COR-L47 (cell line): ENCODE measurements around the gene POLA1.

Experiments used
- DNase-seq: peaks from one replicate; lab custom pipeline; 2025; lab: John Stamatoyannopoulos, UW

POLA1 gene

GRCh38 chrX:25011589-25012432 is 318.1 kb downstream of the POLA1 start:
- no peak for DNase-seq

GRCh38 chrX:25012433-25012735 is 318.7 kb downstream of the POLA1 start:
- DNase-seq: no peak

DNA sequence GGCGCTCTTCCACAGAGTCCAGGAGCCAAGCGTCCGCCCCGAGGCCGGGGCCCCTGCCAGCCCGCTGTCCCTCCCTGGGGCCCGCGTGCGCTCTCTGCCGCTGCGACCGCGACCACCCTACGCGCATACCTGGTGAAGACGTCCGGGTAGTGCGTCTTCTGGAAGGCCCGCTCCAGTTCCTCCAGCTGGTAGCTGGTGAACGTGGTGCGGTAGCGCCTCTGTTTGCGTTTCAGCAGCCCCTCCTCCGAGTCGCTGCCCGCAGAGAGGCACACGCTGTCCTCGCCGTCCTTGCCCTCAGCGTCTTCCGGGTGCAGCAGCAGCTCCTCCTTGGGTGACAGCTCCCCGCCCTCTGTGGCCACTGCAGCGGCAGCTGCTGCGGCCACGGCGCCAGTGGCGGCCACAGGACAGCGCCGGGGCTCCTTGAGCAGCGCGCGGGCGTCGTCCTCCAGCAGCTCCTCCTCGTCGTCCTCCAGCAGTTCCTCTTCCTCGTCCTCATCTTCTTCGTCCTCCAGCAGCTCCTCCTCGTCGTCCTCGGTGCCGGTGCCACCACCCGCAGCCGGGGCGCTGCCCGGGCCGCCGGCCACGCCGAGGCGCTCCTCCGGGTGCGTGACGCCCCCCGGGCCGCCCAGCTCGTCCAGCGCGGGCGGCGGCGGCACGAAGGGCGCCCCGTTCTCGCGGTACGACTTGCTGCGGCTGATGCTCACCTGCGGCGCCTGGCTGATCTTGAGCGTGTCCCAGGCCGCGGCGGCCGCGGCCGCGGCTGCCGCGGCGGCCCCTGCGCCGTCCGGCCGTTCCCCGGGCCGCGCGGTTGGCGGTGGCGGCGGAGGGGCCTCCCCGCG is 319.3 kb downstream of the POLA1 start:
- no peak for DNase-seq

DNA sequence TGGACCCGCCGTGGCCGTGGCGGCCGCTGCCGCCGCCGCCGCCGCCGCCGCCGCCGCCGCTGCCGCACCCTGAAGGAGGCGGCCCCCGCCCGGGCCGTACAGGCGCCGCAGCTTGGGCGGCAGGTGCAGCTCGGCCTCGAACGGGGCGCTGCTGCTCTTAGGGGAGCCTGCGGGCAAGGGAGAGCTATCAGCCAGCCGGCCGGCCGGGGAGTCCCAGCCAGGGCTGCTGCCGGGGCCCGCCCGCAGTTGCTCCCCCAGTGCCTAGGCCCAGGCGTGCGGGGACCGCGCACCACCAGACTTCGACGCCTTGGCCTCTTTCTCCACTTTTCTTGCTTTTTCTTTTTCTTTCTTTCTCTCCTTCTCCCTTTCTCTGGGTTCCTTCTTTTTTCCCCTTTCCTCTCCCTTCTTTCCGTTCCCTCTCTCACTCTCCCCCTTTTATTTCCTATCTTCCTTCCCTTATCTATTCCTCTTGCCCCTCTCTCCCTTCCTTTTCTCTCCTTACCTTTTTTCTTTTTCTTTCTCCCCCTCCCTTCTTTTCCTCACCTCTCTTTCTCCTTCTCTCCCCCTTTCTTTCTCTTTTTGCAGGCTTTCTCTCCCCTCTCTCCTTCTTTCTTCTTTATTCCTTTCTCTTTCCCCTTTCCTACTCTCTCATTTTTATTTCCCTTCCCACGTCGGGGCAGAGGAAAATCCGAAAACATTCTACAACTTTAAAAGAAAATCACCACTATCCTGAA is 320.1 kb downstream of the POLA1 start:
- DNase-seq: peak; percentile 22

- DNase-seq: no peak
Measured at GRCh38 chrX:25014366-25014838, 320.7 kb downstream of the POLA1 start.

DNA sequence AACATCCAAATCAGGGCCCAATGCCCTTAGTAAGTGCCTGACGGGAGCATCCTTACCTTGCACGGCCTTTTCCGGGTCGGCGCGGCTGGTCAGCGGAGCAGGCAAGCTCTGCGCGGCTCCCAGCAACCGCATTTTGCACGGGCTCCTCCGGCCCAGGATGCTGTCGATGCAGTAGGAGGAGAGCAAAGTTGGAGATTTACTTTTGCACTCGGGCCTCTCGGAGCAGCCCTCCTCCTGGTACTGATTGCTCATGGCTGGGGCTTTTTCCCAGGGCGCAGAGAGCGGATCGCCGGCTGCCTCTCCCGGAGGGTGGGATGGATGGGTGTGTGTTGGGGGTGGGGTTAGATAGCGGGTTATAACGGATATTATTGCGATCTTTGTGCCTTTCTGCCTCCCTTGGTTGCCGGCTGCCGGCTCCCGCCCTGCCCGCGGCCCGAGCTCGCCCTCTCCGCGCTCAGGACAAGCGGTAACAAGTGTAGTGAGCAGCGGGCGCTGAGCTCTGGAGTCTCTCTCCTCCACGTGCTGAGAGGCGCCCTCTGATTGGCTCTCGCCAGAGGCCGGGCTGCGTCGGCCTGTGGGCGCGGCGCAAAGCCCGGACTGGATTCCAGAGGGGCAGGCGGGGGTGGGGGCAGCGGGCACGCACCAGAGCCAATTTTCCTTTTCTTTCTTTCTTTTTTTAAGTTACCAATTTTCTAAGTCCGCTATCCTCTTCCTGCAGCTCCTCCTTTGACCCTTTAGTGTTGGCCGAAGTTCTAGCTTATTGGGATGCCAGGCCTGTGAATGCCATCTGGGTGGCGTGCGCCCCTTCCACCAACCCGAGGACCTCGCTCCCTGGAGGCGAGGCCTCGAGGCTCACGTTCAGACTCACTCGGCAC is 322.0 kb downstream of the POLA1 start, which contains the start of gene ARX:
TSS of gene ARX (minus strand) at position 480 of the 875 bp plus-strand sequence. CDS start at position 252, 228 bp downstream.
- peak; percentile 62 for DNase-seq

GRCh38 chrX:25016361-25016671 is 322.6 kb downstream of the POLA1 start:
- no peak for DNase-seq

- no peak for DNase-seq
Measured at GRCh38 chrX:25016938-25017598, 323.4 kb downstream of the POLA1 start.

GRCh38 chrX:25017667-25018247 is 324.0 kb downstream of the POLA1 start:
- peak; percentile 15 for DNase-seq

GRCh38 chrX:25018682-25019081 is 325.0 kb downstream of the POLA1 start:
- DNase-seq: no peak

DNA sequence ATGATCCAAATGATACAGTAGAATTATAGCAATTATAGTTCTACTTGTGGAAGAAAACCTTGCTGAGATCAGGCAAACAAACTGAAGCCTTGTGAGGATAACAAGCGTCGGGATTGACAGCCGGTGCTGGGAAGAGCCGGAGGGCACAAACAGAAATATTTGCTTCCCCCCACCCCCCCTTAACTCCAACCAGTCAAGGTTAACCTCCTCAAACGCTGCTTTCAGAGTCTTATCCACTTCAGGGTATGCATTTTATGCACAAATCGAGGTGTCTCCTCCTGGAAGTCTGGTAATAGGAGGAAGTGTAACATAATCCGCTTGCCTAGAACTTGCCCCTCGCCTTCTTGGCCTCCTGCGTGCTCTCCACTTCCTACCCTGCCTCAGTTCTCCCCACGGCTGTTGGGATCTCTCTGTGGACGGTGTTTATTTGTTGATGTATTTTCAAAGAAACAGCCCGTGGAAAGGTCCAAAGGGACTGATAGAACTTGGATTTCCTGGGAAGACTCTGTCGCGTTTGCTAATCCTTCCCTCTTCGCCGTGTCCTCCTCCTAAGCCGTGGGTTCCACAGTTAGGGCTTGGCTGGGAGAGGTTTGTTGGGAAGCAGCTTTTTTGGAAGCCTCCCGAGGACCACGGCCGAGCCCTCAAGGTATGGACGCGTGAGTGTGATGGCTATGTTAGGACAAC is 326.1 kb downstream of the POLA1 start:
- no peak for DNase-seq

DNA sequence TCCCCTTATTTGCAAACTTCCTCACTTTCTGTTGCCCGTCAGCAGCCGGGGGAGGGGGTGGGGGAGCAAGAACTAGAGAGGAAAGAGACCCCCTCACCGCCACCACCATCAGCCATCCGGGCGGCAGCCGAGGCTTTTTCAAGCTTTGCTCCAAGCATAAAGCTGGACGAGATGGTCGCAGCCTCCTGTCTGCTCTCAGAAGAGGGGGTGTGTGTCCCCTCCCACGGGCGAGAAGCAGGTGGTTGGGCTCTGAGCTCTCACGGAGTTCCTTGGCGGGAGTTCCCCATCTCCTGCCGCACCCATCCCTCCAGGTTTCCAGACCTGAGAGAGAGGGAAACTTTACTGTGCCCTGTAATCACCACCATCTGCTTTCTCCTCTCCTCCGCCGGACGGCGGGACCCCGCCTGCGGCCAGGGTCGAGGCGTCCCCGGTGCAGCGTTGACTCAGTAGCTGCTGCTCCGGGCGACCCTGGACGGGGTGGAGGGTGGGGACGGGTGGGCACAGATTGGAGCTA is 326.7 kb downstream of the POLA1 start:
- no peak for DNase-seq

- peak; percentile 11 for DNase-seq
Measured at GRCh38 chrX:25020905-25021449, 327.3 kb downstream of the POLA1 start.

- no peak for DNase-seq
Measured at GRCh38 chrX:25022499-25023325, 329.0 kb downstream of the POLA1 start.

GRCh38 chrX:25023908-25024307 is 330.2 kb downstream of the POLA1 start:
- no peak for DNase-seq

GRCh38 chrX:25025615-25026014 is 331.9 kb downstream of the POLA1 start:
- no peak for DNase-seq

DNA sequence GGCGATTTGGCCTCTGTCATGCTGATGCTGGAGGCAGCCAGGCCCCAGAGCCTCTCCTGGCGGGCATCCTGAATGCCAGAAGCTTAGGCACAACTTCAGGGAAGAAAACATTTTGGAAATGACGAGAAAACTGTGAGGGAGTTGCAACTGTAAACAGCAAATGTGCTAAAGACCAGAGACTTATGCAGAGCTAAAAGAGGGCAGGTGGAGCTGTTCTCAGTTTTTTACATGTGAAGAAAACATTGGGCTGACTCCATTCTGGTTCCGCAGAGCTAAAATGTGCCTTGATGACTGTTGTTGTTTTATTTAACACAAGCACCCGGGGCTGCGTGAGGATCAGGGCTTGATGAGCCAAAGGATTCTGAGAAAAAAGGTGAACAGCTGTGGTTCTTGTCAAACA is 332.9 kb downstream of the POLA1 start:
- DNase-seq: no peak

GRCh38 chrX:25028726-25029125 is 335.0 kb downstream of the POLA1 start:
- no peak for DNase-seq
